Smooth muscle cell (in vitro differentiated cells): ENCODE data around the gene CLCA4. TPM values are rescaled to one million over a fixed set of nuclear protein-coding genes. Genes with fewer than 3 reads are reported as not detected.

Source experiments
- DNase-seq: peaks from one replicate; lab custom pipeline; 2025; ENCODE audit not compliant: unreplicated experiment; lab: John Stamatoyannopoulos, UW
- H2AFZ ChIP-seq: fragments of 200-600 bp; sonication (generic); 2 replicates; pipeline ENCODE4 v1.6.0; 2016; ENCODE audit warnings: antibody characterized with exemption, low read depth, mild to moderate bottlenecking
- H3F3A ChIP-seq: fragments of 200-600 bp; sonication (generic); 2 replicates; pipeline ENCODE4 v1.6.0; 2017; ENCODE audit warnings: antibody characterized with exemption, low read depth
- H3K27ac ChIP-seq: fragments of 200-600 bp; sonication (generic); 2 replicates; pipeline ENCODE4 v1.5.1; 2016; ENCODE audit warnings: low read depth, mild to moderate bottlenecking
- H3K27me3 ChIP-seq: fragments of 200-600 bp; sonication (generic); 2 replicates; pipeline ENCODE4 v1.6.1; 2016; ENCODE audit warnings: low read depth, mild to moderate bottlenecking
- H3K36me3 ChIP-seq: fragments of 200-600 bp; sonication (generic); 2 replicates; pipeline ENCODE4 v1.5.1; 2016; ENCODE audit warnings: low read depth
- H3K4me1 ChIP-seq: fragments of 200-600 bp; sonication (generic); 2 replicates; pipeline ENCODE4 v1.5.1; 2016; ENCODE audit warnings: low read depth
- H3K4me2 ChIP-seq: fragments of 200-600 bp; sonication (generic); 2 replicates; pipeline ENCODE4 v1.6.0; 2016; ENCODE audit warnings: mild to moderate bottlenecking
- H3K4me3 ChIP-seq: fragments of 200-600 bp; sonication (generic); 2 replicates; pipeline ENCODE4 v1.5.1; 2016; ENCODE audit warnings: mild to moderate bottlenecking
- H3K79me2 ChIP-seq: fragments of 200-600 bp; sonication (generic); 2 replicates; pipeline ENCODE4 v1.6.0; 2016; ENCODE audit warnings: low read depth, mild to moderate bottlenecking
- H3K9ac ChIP-seq: fragments of 200-600 bp; sonication (generic); 2 replicates; pipeline ENCODE4 v1.6.0; 2016; ENCODE audit warnings: low read depth
- H3K9me3 ChIP-seq: fragments of 200-600 bp; sonication (generic); replicated peaks from 2 replicates; pipeline ENCODE4 v1.5.1; 2016; ENCODE audit warnings: low read depth
- H4K20me1 ChIP-seq: fragments of 200-600 bp; sonication (generic); 2 replicates; pipeline ENCODE4 v1.6.0; 2016; ENCODE audit warnings: low read depth
- CTCF ChIP-seq: fragments of 200-600 bp; sonication (generic); IDR thresholded peaks from 2 replicates; pipeline ENCODE4 v1.5.1; 2017; ENCODE audit warnings: borderline replicate concordance, mild to moderate bottlenecking, antibody characterized with exemption; ENCODE audit not compliant: insufficient read depth, poor library complexity, severe bottlenecking
- WGBS: methylation state at CpG from one replicate; pipeline ENCODE4 v1.1.7; 2016; ENCODE audit warnings: low lambda C conversion rate; 5-methylcytosine and 5-hydroxymethylcytosine counted together
- polyA plus RNA-seq: library from polyadenylated mRNA; unstranded; fragments of >200 nt; fragmentation: Nextera tagmentation; extraction: Ambion mirVana; gene quantifications from 2 replicates; pipeline ENCODE4 v1.2.1, GENCODE V29; 2016
- total RNA-seq: library from RNA; depleted of rRNA; stranded (reverse); fragments of >200 nt; gene quantifications from 2 replicates; pipeline ENCODE4 v1.2.3, GENCODE V29; 2014

CLCA4 gene
- total and polyA plus RNA-seq, 2 experiments from 2014 or later: not detected

GRCh38 chr1:86552376-86552775, 5.5 kb downstream of the CLCA4 start:
- Histone ChIP-seq H3K4me3 (no peak overlapping the region), H3K4me2 (no peak overlapping the region), H3K9me3 (peaks cover 5% of the 10 kb centered on the region), H3K27ac (no peak overlapping the region), H3K27me3 (no peaks in the 10 kb centered on the region), H2AFZ (no peak overlapping the region), H4K20me1 (no peaks in the 10 kb centered on the region), H3K79me2 (no peaks in the 10 kb centered on the region), H3F3A (no peaks in the 10 kb centered on the region), H3K9ac (no peak overlapping the region), H3K36me3 (no peaks in the 10 kb centered on the region), H3K4me1 (no peaks in the 10 kb centered on the region)
- 97% methylated on average over 19 of the region's 19 CpGs for WGBS
- no peak for DNase-seq
- TF ChIP-seq CTCF: no peak

GRCh38 chr1:86557739-86558138, 10.9 kb downstream of the CLCA4 start:
- no peaks in the 10 kb centered on the region for H3K79me2 ChIP-seq
- no peak for TF ChIP-seq CTCF
- no peak overlapping the region for H3K4me3 ChIP-seq
- H3F3A ChIP-seq: no peaks in the 10 kb centered on the region
- no peak overlapping the region for H3K27ac ChIP-seq
- DNase-seq: no peak
- no peak overlapping the region for H3K4me2 ChIP-seq
- H3K9me3 ChIP-seq: peaks cover 6% of the 10 kb centered on the region
- WGBS: 92% methylated on average over 2 of the region's 2 CpGs
- no peak overlapping the region for H2AFZ ChIP-seq
- no peaks in the 10 kb centered on the region for H4K20me1 ChIP-seq
- H3K27me3 ChIP-seq: no peaks in the 10 kb centered on the region
- no peaks in the 10 kb centered on the region for H3K36me3 ChIP-seq
- no peak overlapping the region for H3K9ac ChIP-seq
- no peaks in the 10 kb centered on the region for H3K4me1 ChIP-seq

DNA sequence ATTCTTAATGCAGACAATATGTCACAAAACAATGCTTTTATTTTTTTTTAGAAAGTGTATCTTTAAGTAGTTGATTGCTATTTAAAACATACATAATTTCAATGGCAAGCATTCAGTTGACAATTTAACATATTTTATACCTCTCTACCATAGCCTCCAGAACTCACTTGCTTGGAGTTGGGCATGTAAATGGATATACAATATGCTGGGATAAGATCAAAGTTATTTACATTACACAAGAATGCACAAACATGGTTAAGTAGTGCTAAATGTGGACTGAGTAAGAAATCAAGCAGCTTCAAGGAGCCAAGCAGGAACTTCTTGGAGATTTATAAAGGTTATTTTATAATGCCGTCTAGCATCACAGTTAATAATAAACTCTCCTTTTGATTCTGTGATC, 17.0 kb downstream of the CLCA4 start:
- Histone ChIP-seq H3K27ac (no peak overlapping the region), H3K4me1 (no peaks in the 10 kb centered on the region), H3K9ac (no peak overlapping the region), H2AFZ (no peak overlapping the region), H3K9me3 (no peaks in the 10 kb centered on the region), H3F3A (no peaks in the 10 kb centered on the region), H3K4me3 (no peak overlapping the region), H3K36me3 (no peaks in the 10 kb centered on the region), H3K4me2 (no peak overlapping the region), H4K20me1 (no peaks in the 10 kb centered on the region), H3K27me3 (peaks cover 3% of the 10 kb centered on the region), H3K79me2 (no peaks in the 10 kb centered on the region)
- WGBS: 88% methylated on average over 1 of the region's 1 CpG
- TF ChIP-seq CTCF: no peak
- DNase-seq: no peak

DNA sequence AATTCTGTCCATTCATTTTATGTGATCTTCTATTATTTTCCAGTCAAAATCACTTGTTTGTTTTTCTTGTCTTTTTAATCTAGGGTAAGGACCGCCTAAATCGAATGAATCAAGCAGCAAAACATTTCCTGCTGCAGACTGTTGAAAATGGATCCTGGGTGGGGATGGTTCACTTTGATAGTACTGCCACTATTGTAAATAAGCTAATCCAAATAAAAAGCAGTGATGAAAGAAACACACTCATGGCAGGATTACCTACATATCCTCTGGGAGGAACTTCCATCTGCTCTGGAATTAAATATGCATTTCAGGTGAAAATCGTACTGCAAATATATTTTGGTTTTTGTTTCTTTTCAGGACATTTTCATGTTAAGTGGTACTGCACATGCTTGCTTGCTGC, 20.5 kb downstream of the CLCA4 start:
- no peaks in the 10 kb centered on the region for H3K4me1 ChIP-seq
- H3K27ac ChIP-seq: no peak overlapping the region
- H3K4me2 ChIP-seq: no peak overlapping the region
- H3K4me3 ChIP-seq: no peak overlapping the region
- no peaks in the 10 kb centered on the region for H3K9me3 ChIP-seq
- 91% methylated on average over 3 of the region's 3 CpGs for WGBS
- no peak for TF ChIP-seq CTCF
- H3K9ac ChIP-seq: no peak overlapping the region
- H4K20me1 ChIP-seq: no peaks in the 10 kb centered on the region
- peaks cover 4% of the 10 kb centered on the region for H3K27me3 ChIP-seq
- H3K79me2 ChIP-seq: no peaks in the 10 kb centered on the region
- no peak for DNase-seq
- H3F3A ChIP-seq: no peaks in the 10 kb centered on the region
- no peaks in the 10 kb centered on the region for H3K36me3 ChIP-seq
- no peak overlapping the region for H2AFZ ChIP-seq
